ENCODE measurements around the gene GARIN5A. TPM values are rescaled to one million over a fixed set of nuclear protein-coding genes. Genes with fewer than 3 reads are reported as not detected.

Gene GARIN5A
- polyA plus RNA-seq, 1 donor (not counting 4 experiments of a cell fraction or from before 2014, with no cell fraction given) = 0.37 TPM

DNA sequence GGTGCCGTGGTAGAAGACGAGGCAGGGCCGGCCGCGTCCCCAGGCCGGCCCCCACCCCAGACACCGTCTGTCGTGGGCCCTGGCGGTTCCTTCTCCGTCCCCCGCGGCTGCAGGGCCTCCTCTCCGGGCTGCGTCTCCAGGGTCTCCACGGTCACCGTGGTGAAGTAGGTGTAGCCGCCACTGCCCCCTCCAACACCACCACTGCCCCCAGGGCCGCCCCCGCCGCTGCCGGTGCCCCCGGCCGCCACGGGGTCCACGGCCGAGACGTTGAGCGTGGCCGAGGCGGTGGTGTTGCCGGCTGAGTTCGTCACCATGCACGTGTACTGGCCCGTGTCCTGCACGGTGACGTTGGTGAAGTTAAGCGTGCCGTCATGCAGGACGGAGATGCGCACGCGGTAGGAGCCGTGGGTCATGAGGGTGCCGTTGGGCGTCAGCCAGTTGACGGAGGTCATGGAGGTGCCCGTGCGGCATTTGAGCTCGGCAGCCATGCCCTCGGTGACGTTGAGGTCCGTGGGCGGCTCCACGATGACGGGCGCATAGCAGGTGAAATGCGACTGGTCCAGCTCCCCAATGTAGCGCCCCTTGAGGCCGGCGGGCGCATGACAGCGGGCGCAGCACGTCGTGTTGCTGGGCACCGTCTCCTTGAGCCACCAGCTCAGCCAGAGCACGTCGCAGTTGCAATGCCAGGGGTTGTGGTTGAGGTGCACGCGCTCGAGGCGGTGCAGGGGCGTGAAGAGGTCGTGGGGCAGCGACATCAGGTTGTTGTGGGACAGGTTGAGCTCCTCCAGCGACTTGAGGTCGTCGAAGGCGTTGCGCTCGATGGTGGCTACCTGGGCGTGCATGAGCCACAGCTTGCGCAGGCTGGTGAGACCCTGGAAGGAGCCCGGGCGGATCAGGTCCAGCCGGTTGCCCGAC, 41.7 kb upstream of the GARIN5A start:
- Histone ChIP-seq H2AFZ (ENCODE audit: control insufficient read depth, low read length) (no peak overlapping the region), H3K9me3 (ENCODE audit: control insufficient read depth, low read depth, low read length) (no peaks in the 10 kb centered on the region), H3K9me1 (ENCODE audit: control insufficient read depth, extremely low read depth, insufficient read depth, low read length) (no peaks in the 10 kb centered on the region), H3K27me3 (ENCODE audit: control insufficient read depth, extremely low read depth, insufficient read depth, low read length) (peaks cover 8% of the 10 kb centered on the region), H4K20me1 (ENCODE audit: control insufficient read depth, extremely low read depth, insufficient read depth, low read length) (no peaks in the 10 kb centered on the region), H3K4me2 (ENCODE audit: control insufficient read depth, extremely low read depth, insufficient read depth, low read depth, low read length) (no peak overlapping the region), H3K36me3 (ENCODE audit: control insufficient read depth in 2 of 2, extremely low read depth in 1 of 2, insufficient read depth in 2 of 2, low read length in 2 of 2) (no peaks in the 10 kb centered on the region), H3K4me1 (ENCODE audit: control insufficient read depth, extremely low read depth, insufficient read depth, low read length) (no peaks in the 10 kb centered on the region), H3K27ac (ENCODE audit: control insufficient read depth, insufficient read depth, low read length) (no peak overlapping the region), H3K4me3 (ENCODE audit: control insufficient read depth in 2 of 3, extremely low read depth in 1 of 3, insufficient read depth in 2 of 3, low read depth in 1 of 3, low read length in 3 of 3) (no peak overlapping the region), H3K9ac (ENCODE audit: control insufficient read depth, extremely low read depth, insufficient read depth, low read length) (no peak overlapping the region), H3K79me2 (ENCODE audit: control insufficient read depth, insufficient read depth, low read length) (no peaks in the 10 kb centered on the region)
- DNase-seq (ENCODE audit: low read depth, low spot score) = no peak
- dilution Hi-C loops (cut with MboI; ENCODE audit: extremely low pct_ligation_motif_present, low sequenced_read_pairs) = no loop called here
- TF ChIP-seq CTCF (optimal IDR thresholded peaks at IDR 0.05 in 1 of 3, IDR thresholded peaks at IDR 0.05 in 1 of 3, conservative IDR thresholded peaks at IDR 0.05 in 1 of 3; ENCODE audit: extremely low read depth in 1 of 3, insufficient read depth in 2 of 3, low read length in 3 of 3) = peak in 2 of 3 experiments; percentile 12 to 23
- no peak for TF ChIP-seq EZH2 (IDR thresholded peaks at IDR 0.05; ENCODE audit: low read length)
- FAIRE-seq = no peak

GRCh38 chr19:50517704-50518075, 41.0 kb upstream of the GARIN5A start:
- no peaks in the 10 kb centered on the region for H4K20me1 ChIP-seq (ENCODE audit: control insufficient read depth, extremely low read depth, insufficient read depth, low read length)
- H3K27ac ChIP-seq (ENCODE audit: control insufficient read depth, insufficient read depth, low read length) = no peak overlapping the region
- FAIRE-seq (no peak), DNase-seq (ENCODE audit: low read depth, low spot score) (no peak)
- H3K27me3 ChIP-seq (ENCODE audit: control insufficient read depth, extremely low read depth, insufficient read depth, low read length) = peaks cover 8% of the 10 kb centered on the region
- H3K4me3 ChIP-seq (ENCODE audit: control insufficient read depth in 2 of 3, extremely low read depth in 1 of 3, insufficient read depth in 2 of 3, low read depth in 1 of 3, low read length in 3 of 3) = no peak overlapping the region
- dilution Hi-C loops (cut with MboI; ENCODE audit: extremely low pct_ligation_motif_present, low sequenced_read_pairs) = no loop called here
- no peaks in the 10 kb centered on the region for H3K4me1 ChIP-seq (ENCODE audit: control insufficient read depth, extremely low read depth, insufficient read depth, low read length)
- H3K36me3 ChIP-seq (ENCODE audit: control insufficient read depth in 2 of 2, extremely low read depth in 1 of 2, insufficient read depth in 2 of 2, low read length in 2 of 2) = no peaks in the 10 kb centered on the region
- H3K9me1 ChIP-seq (ENCODE audit: control insufficient read depth, extremely low read depth, insufficient read depth, low read length) = no peaks in the 10 kb centered on the region
- H2AFZ ChIP-seq (ENCODE audit: control insufficient read depth, low read length) = no peak overlapping the region
- no peaks in the 10 kb centered on the region for H3K9me3 ChIP-seq (ENCODE audit: control insufficient read depth, low read depth, low read length)
- no peak overlapping the region for H3K9ac ChIP-seq (ENCODE audit: control insufficient read depth, extremely low read depth, insufficient read depth, low read length)
- no peaks in the 10 kb centered on the region for H3K79me2 ChIP-seq (ENCODE audit: control insufficient read depth, insufficient read depth, low read length)
- TF ChIP-seq CTCF (optimal IDR thresholded peaks at IDR 0.05 in 1 of 3, IDR thresholded peaks at IDR 0.05 in 1 of 3, conservative IDR thresholded peaks at IDR 0.05 in 1 of 3; ENCODE audit: extremely low read depth in 1 of 3, insufficient read depth in 2 of 3, low read length in 3 of 3) = no peak
- no peak for TF ChIP-seq EZH2 (IDR thresholded peaks at IDR 0.05; ENCODE audit: low read length)
- no peak overlapping the region for H3K4me2 ChIP-seq (ENCODE audit: control insufficient read depth, extremely low read depth, insufficient read depth, low read depth, low read length)
